OCI-M2 (cell line): ENCODE data around the gene SUSD3.
"Not testable (repeated sequence)": the region's sequence is repeated elsewhere in the genome, so short reads cannot be mapped to it uniquely, and the experiment has no call there.

Experiments
- DNase-seq: peaks from one replicate; lab custom pipeline; 2025; ENCODE audit not compliant: unreplicated experiment; lab: John Stamatoyannopoulos, UW

Gene SUSD3

DNA sequence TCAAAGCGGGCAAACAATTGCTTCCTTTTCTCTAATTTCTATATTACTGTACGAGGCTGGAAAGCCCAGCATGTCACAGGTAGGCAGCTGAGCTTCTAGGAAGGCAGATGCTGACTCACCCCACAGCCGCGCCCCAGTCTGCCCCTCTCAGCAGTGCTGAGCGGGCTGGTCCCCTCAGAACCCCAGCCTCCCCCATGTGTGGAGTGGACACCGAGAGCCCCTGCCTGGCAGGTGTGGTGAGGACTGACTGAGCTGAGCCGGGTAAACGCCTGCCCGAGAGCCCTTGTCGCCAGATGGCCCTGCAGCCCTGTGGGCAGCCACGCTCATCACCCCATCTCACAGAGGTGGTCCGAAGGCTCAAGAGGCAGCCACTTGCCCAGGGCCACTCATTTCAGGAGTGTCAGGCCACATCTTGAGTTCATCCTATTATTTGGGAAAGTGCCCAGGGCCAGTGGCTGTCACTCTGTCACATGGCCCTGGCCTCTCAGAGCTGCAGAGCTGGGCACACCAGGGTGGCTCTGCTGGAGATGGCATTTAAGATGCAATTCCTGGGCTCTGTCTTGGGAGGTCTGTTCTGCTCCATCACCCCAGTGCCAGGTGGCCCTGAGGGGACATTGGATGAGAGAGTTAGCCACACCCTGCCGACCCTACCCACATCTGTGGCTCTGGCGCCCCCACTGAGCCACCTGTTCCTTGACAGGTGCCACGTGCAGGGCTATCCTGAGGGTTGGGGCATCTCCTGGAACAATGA lies 50.0 kb downstream of the SUSD3 start:
- DNase-seq: no peak

- no peak for DNase-seq
Observed at GRCh38 chr9:93110311-93110855, 51.9 kb downstream of the SUSD3 start.

DNA sequence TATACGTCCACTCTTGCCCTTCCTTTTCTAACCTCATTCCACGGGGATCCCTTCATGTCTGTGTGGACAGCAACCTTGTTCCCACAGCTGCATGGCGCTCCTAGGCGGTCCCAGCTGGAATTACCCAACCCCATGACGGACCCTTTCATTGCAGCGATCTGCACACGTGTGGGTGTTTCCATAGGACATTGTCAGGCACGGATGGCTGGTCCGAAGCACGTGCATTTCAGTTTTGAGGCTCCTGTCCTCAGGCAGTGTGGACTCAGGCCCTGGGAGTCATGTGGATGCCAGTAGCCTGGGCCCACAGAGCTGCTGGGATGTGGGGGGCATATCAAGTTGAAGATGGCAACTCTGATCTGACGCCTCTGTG lies 52.5 kb downstream of the SUSD3 start:
- no peak for DNase-seq

DNA sequence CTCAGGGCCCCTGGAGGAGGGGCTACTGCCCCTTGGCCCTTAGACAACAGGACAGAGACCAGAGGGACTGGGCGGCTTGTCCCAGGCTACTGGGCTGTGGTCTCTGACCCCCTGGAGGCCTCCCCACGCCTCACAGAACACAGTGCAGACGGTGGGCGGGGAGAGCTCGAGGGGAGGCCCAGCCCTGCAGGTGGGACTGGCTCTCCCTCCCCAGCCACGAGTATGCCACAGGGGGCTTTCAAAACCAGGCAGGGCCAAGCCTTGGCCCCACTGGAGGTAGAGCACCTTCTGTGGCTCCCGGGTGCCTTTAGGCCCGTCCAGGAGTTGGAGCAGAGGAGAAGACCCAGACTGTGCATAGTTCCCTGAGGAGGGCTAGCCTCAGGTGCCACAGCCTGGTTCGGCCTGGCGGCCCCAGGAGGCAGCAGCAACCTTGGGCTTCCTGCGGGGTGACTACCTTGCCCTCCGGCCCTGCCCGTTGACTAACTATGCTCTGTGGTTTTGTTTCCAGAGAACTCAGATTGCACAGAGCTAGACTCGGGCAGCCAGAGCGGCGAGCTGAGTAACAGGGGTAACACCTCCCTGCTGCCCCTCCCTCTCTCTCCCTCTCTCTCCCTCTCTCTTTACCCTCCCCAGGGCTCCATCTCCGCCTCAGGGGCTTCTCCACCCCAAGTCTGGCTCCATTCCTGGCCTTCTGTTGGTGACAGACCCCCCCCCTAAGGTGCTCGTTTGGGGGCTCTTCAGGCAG lies 53.0 kb downstream of the SUSD3 start:
- no peak for DNase-seq

- DNase-seq: no peak
Observed at GRCh38 chr9:93112116-93112863, 53.8 kb downstream of the SUSD3 start.

DNA sequence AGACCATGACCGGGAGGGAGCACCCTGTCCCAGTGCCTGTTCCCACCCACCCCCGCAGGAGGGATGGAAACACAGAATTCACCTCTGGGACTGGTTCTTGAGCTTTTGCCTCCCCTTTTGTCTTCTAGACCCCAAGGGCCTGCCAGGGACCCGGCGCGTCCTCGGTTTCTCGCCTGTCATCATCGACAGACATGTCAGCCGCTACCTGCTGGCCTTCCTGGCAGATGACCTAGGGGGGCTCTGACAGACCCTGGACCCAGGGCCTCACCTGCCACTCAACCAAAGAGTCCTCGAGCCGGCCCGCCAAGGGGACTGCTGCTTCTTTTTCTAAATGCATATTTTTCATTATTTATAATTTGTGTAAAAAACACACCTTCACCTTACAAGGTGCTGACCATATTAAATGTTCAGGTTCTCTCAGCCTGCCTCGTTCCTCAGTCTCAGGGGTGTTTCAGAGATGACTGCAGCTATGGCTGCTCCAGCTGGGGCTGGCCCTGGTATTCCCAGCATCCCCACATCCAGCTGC lies 54.4 kb downstream of the SUSD3 start:
- DNase-seq: no peak

DNA sequence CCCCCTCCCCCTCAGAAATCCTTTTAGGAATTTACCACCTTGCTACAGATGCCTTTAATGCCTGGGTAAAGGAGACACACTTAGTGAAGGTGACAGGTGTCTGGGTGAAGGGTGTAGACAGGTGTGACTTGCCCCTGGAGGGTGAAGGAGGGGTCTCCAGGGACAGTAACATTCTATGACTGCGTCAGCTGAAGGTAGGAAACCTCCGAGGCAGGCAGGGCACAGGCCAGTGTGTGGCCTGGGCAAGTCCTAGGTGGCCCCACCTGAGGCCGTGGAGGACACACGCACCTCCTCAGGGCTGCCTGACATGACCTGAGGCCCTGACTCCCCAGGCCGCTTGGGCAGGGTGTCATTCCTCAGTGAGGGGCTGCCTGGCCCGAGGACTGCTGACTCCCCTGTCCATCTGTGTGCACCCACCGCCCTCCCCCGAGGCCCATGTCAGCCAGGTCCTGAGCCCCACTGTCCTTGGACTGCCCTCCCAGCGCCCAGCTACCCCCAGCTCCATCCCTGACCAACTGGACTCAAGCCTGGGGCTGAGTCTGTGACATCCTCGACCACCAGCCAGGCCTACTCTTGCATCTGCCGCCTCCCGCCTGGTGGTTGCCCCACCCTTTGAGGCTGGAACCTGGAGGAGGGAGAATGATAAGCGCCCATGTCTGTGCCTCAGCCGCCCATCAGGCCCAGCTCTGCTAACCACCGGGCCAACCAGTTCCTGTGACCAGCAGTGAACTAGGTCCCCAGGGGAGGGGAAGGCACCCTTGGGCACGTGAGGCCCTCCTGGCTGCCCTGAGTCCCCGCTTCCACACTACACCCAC lies 55.9 kb downstream of the SUSD3 start:
- DNase-seq: no peak

DNA sequence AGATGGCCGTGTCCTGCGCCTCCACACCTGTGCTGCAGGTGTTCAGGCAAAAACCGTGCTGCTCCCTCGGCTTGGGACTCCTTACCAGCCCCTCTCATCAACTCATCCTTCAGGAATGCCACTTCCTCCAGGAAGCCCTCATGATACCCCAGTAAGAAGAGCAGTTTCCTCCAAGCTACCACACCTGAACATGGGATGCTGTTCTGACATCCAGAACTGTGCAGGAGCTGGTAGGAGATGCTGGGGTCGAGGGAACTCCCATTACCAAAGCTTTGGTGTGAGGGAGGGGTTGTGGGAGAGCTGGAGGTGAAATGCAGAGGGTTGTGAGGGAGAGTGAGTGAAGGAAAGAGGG lies 56.5 kb downstream of the SUSD3 start:
- DNase-seq: no peak

- no peak for DNase-seq
Observed at GRCh38 chr9:93115486-93116071, 57.1 kb downstream of the SUSD3 start.

GRCh38 chr9:93116072-93116961 lies 57.8 kb downstream of the SUSD3 start:
- DNase-seq: no peak

DNA sequence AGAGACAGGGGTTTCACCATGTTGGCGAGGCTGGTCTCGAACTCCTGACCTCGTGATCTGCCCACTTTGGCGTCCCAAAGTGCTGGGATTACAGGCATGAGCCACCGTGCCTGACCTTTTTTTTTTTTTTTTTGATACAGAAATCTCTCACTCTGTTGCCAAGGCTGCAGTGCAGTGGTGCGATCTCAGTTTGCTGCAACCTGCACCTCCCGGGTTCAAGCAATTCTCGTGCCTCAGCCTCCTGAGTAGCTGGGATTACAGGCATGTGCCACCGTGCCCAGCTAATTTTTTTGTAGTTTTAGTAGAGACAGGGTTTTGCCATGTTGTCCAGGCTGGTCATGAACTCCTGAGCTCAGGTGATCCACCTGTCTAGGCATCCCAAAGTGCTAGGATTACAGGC lies 59.0 kb downstream of the SUSD3 start:
- not testable (repeated sequence) for DNase-seq

- DNase-seq: no peak
Observed at GRCh38 chr9:93117924-93118862, 59.7 kb downstream of the SUSD3 start.

DNA sequence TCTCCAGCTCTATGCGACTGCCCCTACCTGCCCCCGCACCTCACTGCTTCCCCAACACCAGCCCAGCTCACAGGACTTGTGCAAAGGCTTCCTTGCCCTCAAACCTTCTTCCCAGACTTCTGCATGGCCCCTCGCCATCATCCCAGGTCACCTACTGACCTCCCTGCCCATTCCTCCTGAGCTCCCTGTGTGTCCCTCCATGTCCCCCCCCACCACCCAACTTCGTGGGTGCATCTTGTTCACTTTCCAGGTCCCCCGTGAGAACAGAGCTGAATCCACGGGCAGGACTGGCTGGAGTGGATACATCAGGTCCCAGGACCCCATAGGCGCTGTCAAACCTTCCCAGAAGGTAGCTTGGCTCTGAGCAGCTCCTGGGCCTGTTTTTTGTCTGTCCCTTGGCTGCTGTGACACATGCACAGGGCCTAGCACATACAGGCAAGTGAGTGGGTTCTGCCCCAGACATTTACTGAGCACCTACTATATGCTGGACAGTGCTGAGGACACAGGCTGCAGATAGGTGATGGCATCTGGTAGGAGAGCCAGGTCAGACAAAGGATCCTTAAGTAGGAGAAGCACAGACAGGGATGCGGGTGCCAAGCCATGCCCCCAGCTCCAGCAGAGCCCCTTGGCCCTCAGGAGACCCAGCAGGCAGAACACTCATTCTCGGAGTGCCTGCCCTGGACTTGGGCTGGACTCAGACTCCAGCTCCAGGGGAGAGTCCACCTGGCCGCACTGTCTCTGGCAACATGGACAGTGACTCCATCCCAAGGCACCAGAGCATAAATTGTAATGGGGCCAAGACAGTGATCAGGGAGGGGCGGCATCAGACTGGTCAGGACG lies 60.6 kb downstream of the SUSD3 start:
- no peak for DNase-seq

DNA sequence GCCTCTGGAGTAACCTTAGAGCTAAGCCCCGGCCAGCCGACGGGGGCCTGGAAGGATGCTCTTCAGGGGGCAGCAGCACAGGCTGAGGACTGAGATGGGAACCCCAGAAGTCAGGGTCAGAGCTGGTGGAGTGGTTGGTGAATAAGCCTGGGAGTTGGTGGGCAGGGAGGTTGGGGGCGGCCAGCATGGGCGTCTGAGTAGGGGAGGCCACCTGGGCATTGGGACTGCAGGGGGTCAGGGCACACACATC lies 61.1 kb downstream of the SUSD3 start:
- DNase-seq: no peak

- DNase-seq: no peak
Observed at GRCh38 chr9:93119953-93120845, 61.7 kb downstream of the SUSD3 start.

DNA sequence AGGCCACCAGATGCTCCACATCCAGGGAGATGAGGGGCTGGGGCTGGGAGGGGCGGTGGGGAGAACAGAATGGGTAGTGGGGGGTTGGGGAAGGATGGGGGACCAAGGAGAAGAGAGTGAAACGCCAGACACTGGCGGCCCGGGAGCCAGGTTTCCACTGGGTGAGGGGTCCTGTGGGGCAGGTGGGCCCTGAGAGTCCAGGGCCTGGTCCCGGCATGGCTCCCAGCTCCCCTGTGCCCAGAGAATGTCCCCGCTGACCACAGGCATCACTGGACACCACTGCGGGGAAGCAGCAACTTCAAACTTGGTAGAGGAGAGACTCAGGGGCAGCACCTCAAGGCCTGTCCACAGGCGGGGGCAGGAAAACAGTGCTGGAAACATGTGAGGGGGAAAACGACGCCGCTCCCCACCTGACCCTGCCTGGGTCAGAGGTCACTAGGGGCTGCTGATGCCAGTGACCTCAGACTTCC lies 62.4 kb downstream of the SUSD3 start:
- no peak for DNase-seq
